HepG2 (cell line): ENCODE data around the gene IFNLR1. TPM values are rescaled to one million over a fixed set of nuclear protein-coding genes. Genes with fewer than 3 reads are reported as not detected.

Experiments
- ADNP ChIP-seq: sonication (generic); formaldehyde crosslinking; IDR thresholded peaks from 2 replicates; pipeline ENCODE4 v1.4.0; 2020; ENCODE audit warnings: missing genetic modification reagents
- AGO2 ChIP-seq: fragments of 200-400 bp; formaldehyde crosslinking; optimal IDR thresholded peaks from 2 replicates; pipeline ENCODE3; 2017; ENCODE audit warnings: mild to moderate bottlenecking, low read depth, low read length, moderate library complexity
- ARID5B ChIP-seq: IDR thresholded peaks from 2 replicates; pipeline ENCODE4 v1.4.0; 2020; ENCODE audit warnings: mild to moderate bottlenecking, missing genetic modification reagents
- BCL6 ChIP-seq: IDR thresholded peaks from 2 replicates; pipeline ENCODE4 v1.6.1; 2016; ENCODE audit warnings: missing genetic modification reagents, missing compliant biosample characterization
- CEBPG ChIP-seq: IDR thresholded peaks from 2 replicates; pipeline ENCODE4 v1.6.1; 2016
- CREB1 ChIP-seq, 2 experiments: fragments of 450-650 bp in 1 of 2; IDR thresholded peaks; 2 replicates each; pipeline ENCODE4 v1.6.1; 2016 to 2017; ENCODE audit warnings: control low read depth in 1 of 2, mild to moderate bottlenecking in 1 of 2, missing compliant biosample characterization in 1 of 2, missing genetic modification characterization in 1 of 2
- ELF1 ChIP-seq: sonication (generic); formaldehyde crosslinking; IDR thresholded peaks from 2 replicates; pipeline ENCODE4 v1.4.0; 2020; ENCODE audit warnings: missing genetic modification reagents
- FOXA3 ChIP-seq: IDR thresholded peaks from 2 replicates; pipeline ENCODE4 v1.6.1; 2016; ENCODE audit warnings: missing genetic modification reagents, missing compliant biosample characterization
- FOXO1 ChIP-seq: sonication (generic); formaldehyde crosslinking; IDR thresholded peaks from 2 replicates; pipeline ENCODE4 v1.4.0; 2020; ENCODE audit warnings: missing genetic modification reagents
- KAT8 ChIP-seq: IDR thresholded peaks from 2 replicates; pipeline ENCODE4 v1.6.1; 2016; ENCODE audit warnings: missing genetic modification reagents, missing compliant biosample characterization
- NCOR1 ChIP-seq: fragments of 200-600 bp; sonication (generic); IDR thresholded peaks from 2 replicates; pipeline ENCODE4 v1.7.0; 2017; ENCODE audit warnings: antibody characterized with exemption, low read length, borderline replicate concordance
- PAXIP1 ChIP-seq: sonication (generic); formaldehyde crosslinking; conservative IDR thresholded peaks from 2 replicates; pipeline ENCODE4 v1.4.0; 2020; ENCODE audit warnings: mild to moderate bottlenecking, missing genetic modification reagents, moderate library complexity
- SAP130 ChIP-seq: IDR thresholded peaks from 2 replicates; pipeline ENCODE4 v1.6.1; 2016; ENCODE audit warnings: low read depth
- THAP11 ChIP-seq: IDR thresholded peaks from 2 replicates; pipeline ENCODE4 v1.6.1; 2016; ENCODE audit warnings: missing biosample characterization, missing genetic modification reagents
- YEATS4 ChIP-seq: sonication (generic); formaldehyde crosslinking; IDR thresholded peaks from 2 replicates; pipeline ENCODE4 v1.4.0; 2020; ENCODE audit warnings: missing genetic modification reagents, borderline replicate concordance
- ZBTB10 ChIP-seq: sonication (generic); formaldehyde crosslinking; IDR thresholded peaks from 2 replicates; pipeline ENCODE4 v1.4.0; 2020; ENCODE audit warnings: missing genetic modification reagents, borderline replicate concordance
- ZBTB25 ChIP-seq: IDR thresholded peaks from 2 replicates; pipeline ENCODE4 v1.6.1; 2018; ENCODE audit warnings: missing genetic modification reagents
- ZBTB7B ChIP-seq: sonication (generic); formaldehyde crosslinking; IDR thresholded peaks from 2 replicates; pipeline ENCODE4 v1.4.0; 2020; ENCODE audit warnings: missing genetic modification reagents
- ZFYVE20 ChIP-seq: sonication (generic); formaldehyde crosslinking; IDR thresholded peaks from 2 replicates; pipeline ENCODE4 v1.8.0; 2023; ENCODE audit warnings: low read depth, mild to moderate bottlenecking, moderate library complexity, missing genetic modification reagents, borderline replicate concordance
- polyA plus RNA-seq, 8 experiments: library from polyadenylated mRNA; depleted of rRNA in 3 of 8; stranded (reverse) in 7 of 8; unstranded in 1 of 8; fragments of >200 nt; fragmentation: Illumina TruSeq in 4 of 8; extraction: Trizol in 4 of 8; gene quantifications; 2 replicates each; pipeline versions ENCODE4 v1.2.1 to v1.2.3, GENCODE V29; 2011 to 2016; ENCODE audit warnings: low read depth in 4 of 8, missing spikeins in 1 of 8, mixed read lengths in 1 of 8; ENCODE audit not compliant: insufficient read depth in 1 of 8
- total RNA-seq, 5 experiments: library from RNA; depleted of rRNA; stranded (reverse); fragments of >200 nt; fragmentation: Illumina TruSeq; extraction: Trizol; gene quantifications; 2 replicates each; pipeline ENCODE4 v1.2.3, GENCODE V29; 2016; ENCODE audit warnings: low read depth in 1 of 5

Gene IFNLR1
- total and polyA plus RNA-seq, 2 of the 13 experiments (the other 11 are each of a cell fraction or from before 2014, with no cell fraction given) = 3.8 to 8.5 TPM

- TF ChIP-seq CREB1 (IDR thresholded peaks at IDR 0.05) (no peak), CREB1 (CRISPR knock-in tag; IDR thresholded peaks at IDR 0.05) (peak; percentile 36; the same call in 1 of the 2 replicates), FOXO1 (CRISPR knock-in tag) (no peak), CEBPG (CRISPR knock-in tag) (peak; percentile 78), ADNP (CRISPR knock-in tag) (no peak), ELF1 (CRISPR knock-in tag) (peak; percentile 76), ZBTB7B (peak; percentile 24; the same call in 1 of the 2 replicates), THAP11 (CRISPR knock-in tag) (no peak), SAP130 (CRISPR knock-in tag) (peak; percentile 59; the same call in 1 of the 2 replicates), ARID5B (CRISPR knock-in tag) (peak; percentile 54), FOXA3 (CRISPR knock-in tag) (peak; percentile 42; the same call in 1 of the 2 replicates), NCOR1 (peak; percentile 69; the same call in 1 of the 2 replicates), ZBTB25 (CRISPR knock-in tag) (0 out of 2 replicates have a peak, but pooled peaks have one; percentile 17), ZFYVE20 (CRISPR knock-in tag) (no peak), ZBTB10 (CRISPR knock-in tag) (peak; percentile 68; the same call in 1 of the 2 replicates), KAT8 (CRISPR knock-in tag) (0 out of 2 replicates have a peak, but pooled peaks have one; percentile 10), YEATS4 (no peak), AGO2 (no peak), PAXIP1 (peak; percentile 47), BCL6 (CRISPR knock-in tag) (peak; percentile 19; the same call in 1 of the 2 replicates)
These were observed 45.6 kb downstream of the IFNLR1 start (continued) for GRCh38 chr1:24141311-24141997.
